Endometrium (tissue), 2 donors: Measurements from ENCODE around the gene EXOG.
A peak's percentile ranks its signal among the peaks of the same experiment; 100 is the strongest.
"Not testable (repeated sequence)": the region's sequence is repeated elsewhere in the genome, so short reads cannot be mapped to it uniquely, and the experiment has no call there.

Experiments used
- FAIRE-seq: peaks from 2 replicates; lab custom pipeline; 2012; peaks lifted over from hg19 to GRCh38; lab: Jason Lieb, UNC
- donor health status: control.
- donor health status: control.

Gene EXOG

GRCh38 chr3:38564631-38565338 is 68.6 kb downstream of the EXOG start:
- FAIRE-seq, result no peak

- FAIRE-seq, result no peak
Measured at GRCh38 chr3:38565339-38566214, 69.4 kb downstream of the EXOG start.

- no peak for FAIRE-seq
Measured at GRCh38 chr3:38566215-38566528, 70.0 kb downstream of the EXOG start.

- not testable (repeated sequence) for FAIRE-seq
Measured at GRCh38 chr3:38566794-38567193, 70.7 kb downstream of the EXOG start.

- no peak for FAIRE-seq
Measured at GRCh38 chr3:38567498-38567897, 71.4 kb downstream of the EXOG start.

- peak; percentile 18 for FAIRE-seq
Measured at GRCh38 chr3:38573111-38573510, 77.0 kb downstream of the EXOG start.

GRCh38 chr3:38573556-38573955 is 77.4 kb downstream of the EXOG start:
- no peak for FAIRE-seq

- no peak for FAIRE-seq
Measured at GRCh38 chr3:38574411-38575278, 78.5 kb downstream of the EXOG start.

GRCh38 chr3:38575279-38575843 is 79.2 kb downstream of the EXOG start:
- no peak for FAIRE-seq
